Kidney (tissue), 22 donors: ENCODE results near the gene SDHAF1. TPM values are rescaled to one million over a fixed set of nuclear protein-coding genes. Genes with fewer than 3 reads are reported as not detected.

Experiments
- DNase-seq, 5 donors: peaks; one replicate each; pipeline ENCODE4 v3.0.0-alpha.2; 2013 to 2020
- FAIRE-seq: peaks from 2 replicates; lab custom pipeline; 2012; peaks lifted over from hg19 to GRCh38; lab: Jason Lieb, UNC
- H3K27ac ChIP-seq, 2 donors: one replicate each; pipeline ENCODE4 v1.7.0; 2013; ENCODE audit warnings: low read depth in 2 of 2, low read length in 2 of 2, inconsistent platforms in 1 of 2
- H3K27me3 ChIP-seq: one replicate; pipeline ENCODE4 v1.7.1; 2013; ENCODE audit warnings: low read length, inconsistent platforms; ENCODE audit not compliant: control insufficient read depth, insufficient read depth
- H3K36me3 ChIP-seq, 3 donors: one replicate each; pipeline versions ENCODE4 v1.7.0 to v1.7.1; 2013; ENCODE audit warnings: low read length in 3 of 3, control low read depth in 1 of 3, inconsistent platforms in 1 of 3; ENCODE audit not compliant: insufficient read depth in 3 of 3, control insufficient read depth in 2 of 3
- H3K4me1 ChIP-seq, 3 donors: one replicate each; pipeline versions ENCODE4 v1.7.0 to v1.7.1; 2013; ENCODE audit warnings: low read length in 3 of 3, inconsistent platforms in 1 of 3, low read depth in 1 of 3; ENCODE audit not compliant: control insufficient read depth in 2 of 3, insufficient read depth in 2 of 3
- H3K4me3 ChIP-seq, 3 donors: one replicate each; pipeline versions ENCODE4 v1.7.0 to v1.8.1; 2013; ENCODE audit warnings: low read length in 3 of 3, control low read depth in 1 of 3, inconsistent platforms in 1 of 3
- H3K9ac ChIP-seq, 3 donors: one replicate each; pipeline versions ENCODE4 v1.7.0 to v1.7.1; 2013; ENCODE audit warnings: low read length in 3 of 3, control low read depth in 1 of 3, inconsistent platforms in 1 of 3
- H3K9me3 ChIP-seq, 3 donors: one replicate each; pipeline versions ENCODE4 v1.7.0 to v1.7.1; 2013; ENCODE audit warnings: low read length in 3 of 3, control low read depth in 1 of 3, inconsistent platforms in 1 of 3; ENCODE audit not compliant: control insufficient read depth in 2 of 3, insufficient read depth in 1 of 3
- CTCF ChIP-seq: IDR thresholded peaks from 3 replicates; pipeline ENCODE4 v1.5.1; 2012; ENCODE audit warnings: mild to moderate bottlenecking, moderate library complexity, borderline replicate concordance; ENCODE audit not compliant: insufficient read depth; ENCODE audit errors: extremely low read depth
- intact Hi-C: fragments of 100-400 bp; cut with DNase I; formaldehyde crosslinking; loops from one replicate; pipeline ENCODE4 v1.11.1; 2022
- long read RNA-seq, 10 donors: library from polyadenylated mRNA in 1 of 10; unstranded in 1 of 10; transcript quantifications; one replicate each; pipeline ENCODE4 v2.0.0 and lab custom pipeline, GENCODE V29; 2021 to 2026
- polyA plus RNA-seq: library from polyadenylated mRNA; stranded (reverse); fragments of 350-450 nt; fragmentation: Illumina TruSeq; extraction: RNeasy Lipid Tissue Mini Kit (QIAGEN cat#74804); gene quantifications from one replicate; pipeline ENCODE4 v1.2.3, GENCODE V29; 2014; ENCODE audit warnings: low read depth, low replicate concordance; ENCODE audit not compliant: insufficient read depth
- total RNA-seq: library from RNA; stranded (reverse); fragmentation: NEBNext Ultra II Directional; extraction: Animal tissue kit (Norgen Biotek cat#: 25700); gene quantifications from one replicate; pipeline ENCODE4 v1.2.1, GENCODE V29; 2021
- donor health status: control.
- donor health status: control.
- donor health status: control.
- donor health status: control.
- donor health status: control.
- donor health status: DM: yes; HTN: yes; CAD: no.
- donor health status: Normal renal cell carcinoma (clear cell type).

Gene SDHAF1, protein sequence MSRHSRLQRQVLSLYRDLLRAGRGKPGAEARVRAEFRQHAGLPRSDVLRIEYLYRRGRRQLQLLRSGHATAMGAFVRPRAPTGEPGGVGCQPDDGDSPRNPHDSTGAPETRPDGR
- total RNA-seq: 15.0 TPM
- polyA plus RNA-seq: 34.3 TPM
- long read RNA-seq, donor 1, transcript SDHAF1-201 (1 exons, 1,117 nt): major isoform, 24 of 24 reads
- long read RNA-seq, donor 1, partial matches to known transcripts: 0 of 24 reads
- long read RNA-seq, donor 1, other reads (novel, unspliced or antisense): 0 of 24 reads
- long read RNA-seq, donor 2, transcript SDHAF1-201 (1 exons, 1,117 nt): major isoform, 22 of 22 reads
- long read RNA-seq, donor 2, partial matches to known transcripts: 0 of 22 reads
- long read RNA-seq, donor 2, other reads (novel, unspliced or antisense): 0 of 22 reads
- long read RNA-seq, donor 3, transcript SDHAF1-201 (1 exons, 1,117 nt): major isoform, 24 of 24 reads
- long read RNA-seq, donor 3, partial matches to known transcripts: 0 of 24 reads
- long read RNA-seq, donor 3, other reads (novel, unspliced or antisense): 0 of 24 reads
- long read RNA-seq, donor 4, transcript SDHAF1-201 (1 exons, 1,117 nt): major isoform, 15 of 15 reads
- long read RNA-seq, donor 4, partial matches to known transcripts: 0 of 15 reads
- long read RNA-seq, donor 4, other reads (novel, unspliced or antisense): 0 of 15 reads
- long read RNA-seq, donor 5, partial matches to known transcripts: 0 of 1 reads
- long read RNA-seq, donor 5, other reads (novel, unspliced or antisense): 0 of 1 reads
- long read RNA-seq, donor 6, transcript SDHAF1-201 (1 exons, 1,117 nt): major isoform, 31 of 31 reads
- long read RNA-seq, donor 6, partial matches to known transcripts: 0 of 31 reads
- long read RNA-seq, donor 6, other reads (novel, unspliced or antisense): 0 of 31 reads
- long read RNA-seq, donor 7, transcript SDHAF1-201 (1 exons, 1,117 nt): major isoform, 9 of 9 reads
- long read RNA-seq, donor 7, partial matches to known transcripts: 0 of 9 reads
- long read RNA-seq, donor 7, other reads (novel, unspliced or antisense): 0 of 9 reads
- long read RNA-seq, donor 8, transcript SDHAF1-201 (1 exons, 1,117 nt): major isoform, 17 of 17 reads
- long read RNA-seq, donor 8, partial matches to known transcripts: 0 of 17 reads
- long read RNA-seq, donor 8, other reads (novel, unspliced or antisense): 0 of 17 reads
- long read RNA-seq, donor 9, transcript SDHAF1-201 (1 exons, 1,117 nt): major isoform, 26 of 26 reads
- long read RNA-seq, donor 9, partial matches to known transcripts: 0 of 26 reads
- long read RNA-seq, donor 9, other reads (novel, unspliced or antisense): 0 of 26 reads
- long read RNA-seq, donor 10, transcript SDHAF1-201 (1 exons, 1,117 nt): major isoform, 16 of 16 reads
- long read RNA-seq, donor 10, partial matches to known transcripts: 0 of 16 reads
- long read RNA-seq, donor 10, other reads (novel, unspliced or antisense): 0 of 16 reads

- Histone ChIP-seq H3K4me1 (peaks cover 0 to 13% (median 5%) of the 10 kb centered on the region in 3 donors), H3K27me3 (no peaks in the 10 kb centered on the region), H3K4me3 (peak within 1 kb of the TSS; percentile 88 to 92 (median 88)), H3K36me3 (no peaks in the 10 kb centered on the region), H3K9ac (peak within 1 kb of the TSS; percentile 91 to 96 (median 93)), H3K9me3 (no peaks in the 10 kb centered on the region), H3K27ac (peak within 1 kb of the TSS; percentile 65 to 72)
- intact Hi-C loops: no loop called here
- TF ChIP-seq CTCF: peak; percentile 4
- peak; percentile 96 to 99 (median 97) for DNase-seq
- FAIRE-seq: peak; percentile 89
Measured at GRCh38 chr19:35995048-35995993, at the start of gene SDHAF1. Gene SDHAF1 (plus strand): TSS chr19:35995188. CDS start chr19:35995275, 87 bp downstream.

GRCh38 chr19:35946203-35946602, 48.8 kb upstream of the SDHAF1 start:
- no peaks in the 10 kb centered on the region for H3K27me3 ChIP-seq
- H3K36me3 ChIP-seq: no peaks in the 10 kb centered on the region
- H3K4me1 ChIP-seq: no peaks in the 10 kb centered on the region
- TF ChIP-seq CTCF: no peak
- no peak overlapping the region for H3K4me3 ChIP-seq
- no peak for FAIRE-seq
- H3K9me3 ChIP-seq: no peaks in the 10 kb centered on the region
- intact Hi-C loops: no loop called here
- no peak for DNase-seq
- H3K9ac ChIP-seq: no peak overlapping the region
- H3K27ac ChIP-seq: no peak overlapping the region
